Erythroblast (primary cell): ENCODE results near the gene ZNRF2.

Experiments
- GATA1 ChIP-seq: IDR thresholded peaks from 2 replicates; pipeline ENCODE4 v1.6.1; 2011; ENCODE audit warnings: low read depth, mild to moderate bottlenecking, control low read depth, low read length, moderate library complexity
- POLR2A ChIP-seq: IDR thresholded peaks from 2 replicates; pipeline ENCODE4 v1.6.1; 2011; ENCODE audit warnings: mild to moderate bottlenecking, low read length

DNA sequence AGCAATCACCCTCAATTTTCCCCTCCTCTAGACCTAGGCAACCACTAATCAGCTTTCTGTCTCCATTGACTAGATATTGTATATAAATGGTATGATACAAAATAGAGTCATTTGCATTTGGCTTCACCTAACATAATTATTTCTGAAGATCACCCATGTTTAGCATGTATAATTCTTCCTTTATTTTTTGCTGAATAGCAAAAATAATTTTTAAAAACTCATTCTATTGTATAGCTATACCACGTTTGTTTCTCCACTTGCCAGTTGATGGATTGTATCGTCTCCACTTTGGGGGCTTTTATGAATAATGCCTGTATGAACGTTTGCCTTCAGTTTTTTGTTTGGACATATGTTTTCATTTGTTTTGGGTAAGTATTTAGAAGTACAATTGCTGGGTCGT lies 95.3 kb downstream of the ZNRF2 start:
- TF ChIP-seq POLR2A = no peak
- TF ChIP-seq GATA1 = no peak
